CD14-positive monocyte (primary cell): ENCODE results near the gene CCDC12. TPM values are rescaled to one million over a fixed set of nuclear protein-coding genes. Genes with fewer than 3 reads are reported as not detected.
A peak's percentile ranks its signal among the peaks of the same experiment; 100 is the strongest.

Source experiments
- DNase-seq, 3 donors: peaks; one replicate each; pipeline ENCODE4 v3.0.0-alpha.2; 2011 to 2022
- H2AFZ ChIP-seq: 2 replicates; pipeline ENCODE4 v1.6.0; 2012; ENCODE audit warnings: mild to moderate bottlenecking, low read depth, low read length, inconsistent platforms; ENCODE audit not compliant: insufficient read depth, poor library complexity, severe bottlenecking
- H3K27ac ChIP-seq, 2 donors: 1 replicate in 1 of 2; 2 replicates in 1 of 2; pipeline ENCODE4 v1.5.1; 2012 to 2013; ENCODE audit warnings: low read length in 2 of 2, control low read depth in 1 of 2, inconsistent platforms in 1 of 2, low read depth in 1 of 2, mild to moderate bottlenecking in 1 of 2
- H3K27me3 ChIP-seq, 2 donors: one replicate each; pipeline versions ENCODE4 v1.6.0 to v1.6.1; 2011 to 2013; ENCODE audit warnings: low read length in 2 of 2; ENCODE audit not compliant: control insufficient read depth in 2 of 2, insufficient read depth in 2 of 2
- H3K36me3 ChIP-seq, 2 donors: replicated peaks in 1 of 2; 1 replicate in 1 of 2; 2 replicates in 1 of 2; pipeline versions ENCODE4 v1.5.1 to v1.6.1; 2012 to 2013; ENCODE audit warnings: low read length in 2 of 2, control low read depth in 1 of 2, inconsistent platforms in 1 of 2, mild to moderate bottlenecking in 1 of 2; ENCODE audit not compliant: insufficient read depth in 2 of 2, control insufficient read depth in 1 of 2
- H3K4me1 ChIP-seq, 2 donors: 1 replicate in 1 of 2; 2 replicates in 1 of 2; pipeline versions ENCODE4 v1.5.1 to v1.6.1; 2012 to 2013; ENCODE audit warnings: low read length in 2 of 2, control low read depth in 1 of 2, inconsistent platforms in 1 of 2, mild to moderate bottlenecking in 1 of 2, moderate library complexity in 1 of 2; ENCODE audit not compliant: insufficient read depth in 2 of 2, control insufficient read depth in 1 of 2
- H3K4me2 ChIP-seq: replicated peaks from 2 replicates; pipeline ENCODE3; 2012; ENCODE audit warnings: low read length, moderate library complexity, mild to moderate bottlenecking; ENCODE audit not compliant: poor library complexity, severe bottlenecking; ENCODE audit errors: extremely low read depth
- H3K4me3 ChIP-seq, 3 experiments: fragments of 200-600 bp in 1 of 3; sonication (generic) in 1 of 3; replicated peaks in 1 of 3; 1 replicate in 2 of 3; 2 replicates in 1 of 3; pipeline ENCODE4 v1.5.1; 2011 to 2013; ENCODE audit warnings: low read length in 3 of 3, mild to moderate bottlenecking in 3 of 3, control low read depth in 2 of 3, low read depth in 2 of 3, inconsistent platforms in 1 of 3, moderate library complexity in 1 of 3
- H3K79me2 ChIP-seq: 2 replicates; pipeline ENCODE4 v1.6.0; 2012; ENCODE audit warnings: mild to moderate bottlenecking, control low read depth, inconsistent platforms, low read length, moderate library complexity; ENCODE audit not compliant: insufficient read depth
- H3K9ac ChIP-seq: 2 replicates; pipeline ENCODE4 v1.6.0; 2017; ENCODE audit warnings: low read length, mild to moderate bottlenecking; ENCODE audit not compliant: insufficient read depth, poor library complexity, severe bottlenecking
- H3K9me3 ChIP-seq, 2 donors: replicated peaks in 1 of 2; 1 replicate in 1 of 2; 2 replicates in 1 of 2; pipeline versions ENCODE4 v1.5.1 to v1.6.1; 2012 to 2013; ENCODE audit warnings: low read length in 2 of 2, control low read depth in 1 of 2; ENCODE audit not compliant: control insufficient read depth in 1 of 2, insufficient read depth in 1 of 2
- H4K20me1 ChIP-seq: 2 replicates; pipeline ENCODE4 v1.6.0; 2012; ENCODE audit warnings: mild to moderate bottlenecking, low read length, control low read depth, moderate library complexity; ENCODE audit not compliant: insufficient read depth
- H3K27ac Mint-ChIP-seq, 7 donors: one replicate each; pipeline ENCODE4 v1.8.0; 2020; ENCODE audit warnings: mild to moderate bottlenecking in 7 of 7, mixed read lengths in 7 of 7, moderate library complexity in 6 of 7, inconsistent platforms in 2 of 7
- H3K27me3 Mint-ChIP-seq, 3 donors: one replicate each; pipeline ENCODE4 v1.8.0; 2021 to 2022; ENCODE audit warnings: low read depth in 3 of 3, mild to moderate bottlenecking in 3 of 3, mixed read lengths in 3 of 3, moderate library complexity in 3 of 3, inconsistent platforms in 1 of 3
- H3K36me3 Mint-ChIP-seq, 2 donors: one replicate each; pipeline ENCODE4 v1.8.0; 2020; ENCODE audit warnings: mixed read lengths in 2 of 2, inconsistent platforms in 1 of 2, mild to moderate bottlenecking in 1 of 2
- H3K4me1 Mint-ChIP-seq: one replicate; pipeline ENCODE4 v1.8.0; 2020; ENCODE audit warnings: mild to moderate bottlenecking, mixed read lengths
- H3K4me3 Mint-ChIP-seq, 2 donors: one replicate each; pipeline ENCODE4 v1.8.0; 2020; ENCODE audit warnings: mild to moderate bottlenecking in 2 of 2, mixed read lengths in 2 of 2, moderate library complexity in 1 of 2
- H3K9me3 Mint-ChIP-seq, 7 donors: one replicate each; pipeline ENCODE4 v1.8.0; 2020 to 2022; ENCODE audit warnings: mixed read lengths in 7 of 7, mild to moderate bottlenecking in 6 of 7, moderate library complexity in 6 of 7, inconsistent platforms in 2 of 7
- WGBS: methylation state at CpG from one replicate; pipeline ENCODE4 v1.1.5; 2013; ENCODE audit warnings: missing lambda C conversion rate; ENCODE audit not compliant: insufficient coverage; 5-methylcytosine and 5-hydroxymethylcytosine counted together
- intact Hi-C, 2 donors: fragments of 100-400 bp; cut with micrococcal nuclease; formaldehyde crosslinking; loops; one replicate each; pipeline versions ENCODE4 v1.15.0 to v1.15.1; 2023
- polyA plus RNA-seq, 3 donors: library from polyadenylated mRNA; depleted of rRNA in 1 of 3; unstranded in 2 of 3; stranded (reverse) in 1 of 3; fragments of 300-500 nt in 2 of 3; fragments of >200 nt in 1 of 3; fragmentation: Illumina TruSeq in 2 of 3; gene quantifications; 1 replicate in 2 of 3; 2 replicates in 1 of 3; pipeline ENCODE4 v1.2.3, GENCODE V29; 2012 to 2021
- TF ChIP-seq, protein P1 (sequence below): fragments of 200-600 bp; IDR thresholded peaks from one replicate; pipeline ENCODE4 v1.8.0; 2022; ENCODE audit warnings: antibody characterized with exemption, mild to moderate bottlenecking

CCDC12 gene
- polyA plus RNA-seq, 3 donors = 50.1 to 70.7 (median 55.8) TPM

DNA sequence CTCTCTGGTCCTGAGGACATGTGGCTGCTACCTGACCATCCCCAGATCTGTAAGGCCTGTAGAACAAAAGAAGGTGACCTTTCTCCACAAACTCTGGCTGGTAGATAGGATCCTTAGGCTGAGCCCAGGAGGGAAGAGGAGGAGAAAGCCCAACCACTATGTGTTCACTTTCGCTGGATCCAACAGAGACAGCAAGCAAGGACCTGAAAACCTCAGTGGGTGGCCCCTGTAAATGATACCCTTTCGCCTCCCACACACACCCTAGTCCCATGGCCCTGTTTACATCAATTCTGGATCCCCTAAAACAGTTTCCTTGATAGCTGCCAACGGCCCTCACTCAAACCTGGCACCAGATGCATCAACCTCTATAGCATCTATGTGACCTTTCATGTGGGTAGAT, 22.4 kb downstream of the CCDC12 start:
- Histone ChIP-seq H3K4me3 (peak overlapping the region in 1 of 3 experiments; percentile 56), H3K27ac (peak overlapping the region; percentile 57 to 78), H4K20me1 (peaks cover 97% of the 10 kb centered on the region), H3K9ac (no peak overlapping the region), H3K27me3 (no peaks in the 10 kb centered on the region), H2AFZ (no peak overlapping the region), H3K36me3 (peaks cover 0 to 4% of the 10 kb centered on the region in 2 donors), H3K4me2 (peak overlapping the region; percentile 63), H3K4me1 (peaks cover 89 to 93% of the 10 kb centered on the region in 2 donors), H3K79me2 (peaks cover 98% of the 10 kb centered on the region), H3K9me3 (no peaks in the 10 kb centered on the region)
- WGBS = 73% methylated on average over 2 of the region's 3 CpGs
- Mint-ChIP-seq H3K27me3 (no peaks in the 10 kb centered on the region), H3K36me3 (peaks cover 26 to 28% of the 10 kb centered on the region in 2 donors), H3K4me1 (peaks cover 92% of the 10 kb centered on the region), H3K4me3 (peak overlapping the region; percentile 57 to 79), H3K9me3 (peaks cover 0 to 2% (median 0%) of the 10 kb centered on the region in 7 donors), H3K27ac (peak overlapping the region; percentile 87 to 95 (median 93))
- TF ChIP-seq, protein P1, sequence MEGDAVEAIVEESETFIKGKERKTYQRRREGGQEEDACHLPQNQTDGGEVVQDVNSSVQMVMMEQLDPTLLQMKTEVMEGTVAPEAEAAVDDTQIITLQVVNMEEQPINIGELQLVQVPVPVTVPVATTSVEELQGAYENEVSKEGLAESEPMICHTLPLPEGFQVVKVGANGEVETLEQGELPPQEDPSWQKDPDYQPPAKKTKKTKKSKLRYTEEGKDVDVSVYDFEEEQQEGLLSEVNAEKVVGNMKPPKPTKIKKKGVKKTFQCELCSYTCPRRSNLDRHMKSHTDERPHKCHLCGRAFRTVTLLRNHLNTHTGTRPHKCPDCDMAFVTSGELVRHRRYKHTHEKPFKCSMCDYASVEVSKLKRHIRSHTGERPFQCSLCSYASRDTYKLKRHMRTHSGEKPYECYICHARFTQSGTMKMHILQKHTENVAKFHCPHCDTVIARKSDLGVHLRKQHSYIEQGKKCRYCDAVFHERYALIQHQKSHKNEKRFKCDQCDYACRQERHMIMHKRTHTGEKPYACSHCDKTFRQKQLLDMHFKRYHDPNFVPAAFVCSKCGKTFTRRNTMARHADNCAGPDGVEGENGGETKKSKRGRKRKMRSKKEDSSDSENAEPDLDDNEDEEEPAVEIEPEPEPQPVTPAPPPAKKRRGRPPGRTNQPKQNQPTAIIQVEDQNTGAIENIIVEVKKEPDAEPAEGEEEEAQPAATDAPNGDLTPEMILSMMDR = no peak
- intact Hi-C loops = loop anchor here in 1 of 2 donors (5.0 to 10.0 kb wide), 2 partner anchors 33 to 549 kb away; partner anchors contain the start of genes CCR5AS and CCRL2
- DNase-seq = no peak

DNA sequence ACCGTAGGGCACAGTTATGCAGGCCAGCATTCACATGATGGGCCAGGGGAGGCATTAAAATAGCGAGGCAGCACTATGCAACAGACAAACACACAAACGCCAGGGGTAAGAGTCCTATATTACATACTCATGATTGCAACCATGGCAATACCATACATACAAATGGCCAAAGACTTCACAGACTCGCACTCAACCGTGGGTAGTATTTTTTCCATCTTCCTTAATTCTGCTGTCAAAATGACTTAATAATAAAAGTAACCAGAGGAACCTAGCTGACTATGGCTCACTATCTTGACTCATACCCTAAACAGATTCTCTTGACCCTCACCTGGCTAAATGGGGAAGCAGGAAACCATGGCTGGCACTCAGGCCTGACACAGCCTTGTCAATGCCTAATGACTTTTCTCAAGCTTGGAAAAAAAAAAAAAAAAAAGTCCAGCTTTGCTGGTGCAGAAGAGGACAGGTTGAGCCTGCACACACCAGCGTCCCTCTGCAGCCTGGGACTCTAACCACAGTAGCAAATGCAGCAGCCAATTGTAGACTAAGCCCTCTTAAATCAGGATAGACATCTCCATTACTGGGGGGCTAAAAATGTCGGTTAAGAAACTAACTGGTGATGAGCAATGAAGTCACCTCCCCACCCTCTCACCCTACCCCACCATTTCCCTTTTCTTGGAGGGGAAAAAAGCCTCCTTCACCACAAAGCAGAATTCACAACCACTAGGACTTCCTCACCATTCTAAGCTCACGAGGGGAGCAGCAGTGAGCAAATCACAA, 23.1 kb downstream of the CCDC12 start:
- intact Hi-C loops = loop anchor here in 1 of 2 donors (5.0 to 10.0 kb wide), 2 partner anchors 34 to 549 kb away; partner anchors contain the start of genes CCR5AS and CCRL2
- WGBS = 0% methylated on average over 2 of the region's 8 CpGs
- Histone ChIP-seq H2AFZ (no peak overlapping the region), H3K4me3 (peak overlapping the region in 1 of 3 experiments; percentile 56), H3K36me3 (peaks cover 0 to 1% of the 10 kb centered on the region in 2 donors), H3K9me3 (no peaks in the 10 kb centered on the region), H3K9ac (no peak overlapping the region), H3K4me2 (peak overlapping the region; percentile 63), H3K4me1 (peaks cover 89 to 93% of the 10 kb centered on the region in 2 donors), H3K79me2 (peaks cover 98% of the 10 kb centered on the region), H3K27ac (peak overlapping the region; percentile 57 to 78), H4K20me1 (peaks cover 97% of the 10 kb centered on the region), H3K27me3 (no peaks in the 10 kb centered on the region)
- DNase-seq = peak; percentile 60 to 78 (median 60)
- Mint-ChIP-seq H3K27me3 (no peaks in the 10 kb centered on the region), H3K27ac (peak overlapping the region; percentile 87 to 95 (median 93)), H3K36me3 (peaks cover 21 to 25% of the 10 kb centered on the region in 2 donors), H3K4me3 (peak overlapping the region; percentile 57 to 79), H3K9me3 (peaks cover 0 to 2% (median 0%) of the 10 kb centered on the region in 7 donors), H3K4me1 (peaks cover 92% of the 10 kb centered on the region)
- TF ChIP-seq, protein P1 = no peak
